ENCODE measurements around the gene NEBL.

The NEBL gene

DNA sequence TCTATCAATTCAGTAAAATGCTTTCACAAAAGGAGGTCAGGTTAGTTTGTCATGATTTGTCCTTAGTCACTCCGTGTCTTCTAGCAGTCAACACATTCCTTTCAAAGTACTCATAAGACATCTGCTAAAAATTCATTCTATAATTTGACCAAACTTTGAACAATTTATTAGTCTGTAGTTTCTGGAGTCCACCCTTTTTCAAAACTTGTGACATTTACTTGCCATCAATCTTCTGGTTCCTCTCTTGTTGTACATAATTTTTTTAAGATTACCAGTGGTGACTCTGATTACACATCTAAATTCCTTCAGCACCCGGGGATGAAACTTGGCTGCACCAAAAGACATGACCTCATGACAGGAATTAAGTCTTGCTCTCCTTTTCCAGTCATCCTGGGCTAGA is 130.1 kb downstream of the NEBL start:
- H3K4me1 ChIP-seq = peaks cover 0 to 26% (median 9%) of the 10 kb centered on the region in 4 donors
- peak in 1 of 2 donors; percentile 38 for DNase-seq
- H3K36me3 ChIP-seq = no peaks in the 10 kb centered on the region
- no peak overlapping the region for H3K4me3 ChIP-seq
- intact Hi-C loops (cut with DNase I; ENCODE audit: low total_unique reads) = no loop called here
- no peaks in the 10 kb centered on the region for H3K9me3 ChIP-seq
- TF ChIP-seq, protein P1, sequence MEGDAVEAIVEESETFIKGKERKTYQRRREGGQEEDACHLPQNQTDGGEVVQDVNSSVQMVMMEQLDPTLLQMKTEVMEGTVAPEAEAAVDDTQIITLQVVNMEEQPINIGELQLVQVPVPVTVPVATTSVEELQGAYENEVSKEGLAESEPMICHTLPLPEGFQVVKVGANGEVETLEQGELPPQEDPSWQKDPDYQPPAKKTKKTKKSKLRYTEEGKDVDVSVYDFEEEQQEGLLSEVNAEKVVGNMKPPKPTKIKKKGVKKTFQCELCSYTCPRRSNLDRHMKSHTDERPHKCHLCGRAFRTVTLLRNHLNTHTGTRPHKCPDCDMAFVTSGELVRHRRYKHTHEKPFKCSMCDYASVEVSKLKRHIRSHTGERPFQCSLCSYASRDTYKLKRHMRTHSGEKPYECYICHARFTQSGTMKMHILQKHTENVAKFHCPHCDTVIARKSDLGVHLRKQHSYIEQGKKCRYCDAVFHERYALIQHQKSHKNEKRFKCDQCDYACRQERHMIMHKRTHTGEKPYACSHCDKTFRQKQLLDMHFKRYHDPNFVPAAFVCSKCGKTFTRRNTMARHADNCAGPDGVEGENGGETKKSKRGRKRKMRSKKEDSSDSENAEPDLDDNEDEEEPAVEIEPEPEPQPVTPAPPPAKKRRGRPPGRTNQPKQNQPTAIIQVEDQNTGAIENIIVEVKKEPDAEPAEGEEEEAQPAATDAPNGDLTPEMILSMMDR (IDR thresholded peaks at IDR 0.05) = no peak
- H3K27me3 ChIP-seq = no peaks in the 10 kb centered on the region
- H3K27ac ChIP-seq = peak overlapping the region; percentile 23 to 33

DNA sequence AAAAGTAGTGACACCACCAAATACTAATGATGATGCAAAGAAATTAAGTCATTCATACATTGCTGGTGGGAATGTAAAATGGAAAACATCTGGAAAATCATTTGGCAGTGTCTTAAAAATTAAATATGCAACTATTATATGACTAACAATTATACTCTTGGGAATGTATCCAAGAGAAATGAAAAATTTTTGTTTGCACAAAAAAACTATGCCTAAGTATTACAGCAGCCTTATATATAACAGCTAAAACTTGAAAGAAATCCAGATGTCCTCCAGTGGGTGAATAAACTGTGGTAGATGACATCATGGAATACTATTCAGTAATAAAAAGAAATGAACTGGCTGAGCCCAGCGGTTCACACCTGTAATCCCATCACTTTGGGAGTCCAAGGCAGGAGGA is 132.0 kb downstream of the NEBL start:
- no peak for DNase-seq
- intact Hi-C loops (cut with DNase I; ENCODE audit: low total_unique reads) = no loop called here
- TF ChIP-seq, protein P1 (IDR thresholded peaks at IDR 0.05) = no peak
- peaks cover 0 to 38% (median 11%) of the 10 kb centered on the region in 4 donors for H3K4me1 ChIP-seq
- H3K27me3 ChIP-seq = no peaks in the 10 kb centered on the region
- H3K36me3 ChIP-seq = no peaks in the 10 kb centered on the region
- no peak overlapping the region for H3K27ac ChIP-seq
- H3K4me3 ChIP-seq = no peak overlapping the region
- no peaks in the 10 kb centered on the region for H3K9me3 ChIP-seq

DNA sequence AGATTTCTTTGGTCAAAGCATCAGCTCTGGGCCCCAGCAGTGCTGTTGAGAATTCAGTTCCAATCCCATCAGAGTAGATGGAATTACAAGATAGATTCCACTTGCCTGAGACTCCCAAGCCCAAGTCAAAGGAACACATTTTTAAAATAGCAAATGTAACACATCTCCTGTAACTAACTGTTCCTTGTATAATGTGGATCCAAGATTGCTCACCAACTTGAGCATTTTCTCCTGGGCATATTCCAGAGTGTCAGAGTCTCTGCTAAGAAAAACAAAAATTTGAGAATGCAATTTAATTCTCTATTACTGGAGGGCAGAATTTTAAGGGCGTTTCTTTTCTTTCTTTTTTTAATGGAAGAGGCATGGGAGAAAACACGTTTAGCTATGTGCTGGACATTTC is 136.7 kb downstream of the NEBL start:
- no peaks in the 10 kb centered on the region for H3K9me3 ChIP-seq
- peaks cover 0 to 16% (median 2%) of the 10 kb centered on the region in 4 donors for H3K4me1 ChIP-seq
- H3K36me3 ChIP-seq = no peaks in the 10 kb centered on the region
- TF ChIP-seq, protein P1 (IDR thresholded peaks at IDR 0.05) = no peak
- no peaks in the 10 kb centered on the region for H3K27me3 ChIP-seq
- intact Hi-C loops (cut with DNase I; ENCODE audit: low total_unique reads) = no loop called here
- no peak overlapping the region for H3K4me3 ChIP-seq
- DNase-seq = no peak
- peak overlapping the region; percentile 1 to 8 for H3K27ac ChIP-seq

DNA sequence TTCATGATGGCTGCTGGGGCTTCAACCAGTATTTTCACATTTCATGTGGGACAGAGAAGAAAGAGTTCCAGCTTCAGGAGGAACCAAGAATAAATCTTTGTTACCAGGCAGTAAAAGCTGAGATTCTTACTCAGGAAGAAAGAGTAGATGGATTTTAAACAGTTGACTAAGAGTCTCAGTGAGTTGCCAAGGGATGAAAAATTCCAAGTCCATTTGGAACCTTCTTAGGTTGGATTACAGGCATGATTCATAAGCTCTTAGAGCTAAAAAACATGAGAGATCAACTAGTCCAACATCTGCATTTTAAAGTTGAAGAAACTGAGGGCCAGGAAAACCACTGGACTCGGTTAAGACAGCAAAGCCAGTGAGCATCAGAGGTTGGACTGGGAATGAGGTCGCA is 148.6 kb downstream of the NEBL start:
- no peaks in the 10 kb centered on the region for H3K36me3 ChIP-seq
- TF ChIP-seq, protein P1 (IDR thresholded peaks at IDR 0.05) = no peak
- peak overlapping the region in 1 of 2 donors; percentile 42 for H3K27ac ChIP-seq
- H3K4me3 ChIP-seq = no peak overlapping the region
- no peaks in the 10 kb centered on the region for H3K27me3 ChIP-seq
- peaks cover 0 to 18% (median 0%) of the 10 kb centered on the region in 3 donors for H3K9me3 ChIP-seq
- intact Hi-C loops (cut with DNase I; ENCODE audit: low total_unique reads) = no loop called here
- H3K4me1 ChIP-seq = peaks cover 0 to 55% (median 12%) of the 10 kb centered on the region in 4 donors
- DNase-seq = no peak

DNA sequence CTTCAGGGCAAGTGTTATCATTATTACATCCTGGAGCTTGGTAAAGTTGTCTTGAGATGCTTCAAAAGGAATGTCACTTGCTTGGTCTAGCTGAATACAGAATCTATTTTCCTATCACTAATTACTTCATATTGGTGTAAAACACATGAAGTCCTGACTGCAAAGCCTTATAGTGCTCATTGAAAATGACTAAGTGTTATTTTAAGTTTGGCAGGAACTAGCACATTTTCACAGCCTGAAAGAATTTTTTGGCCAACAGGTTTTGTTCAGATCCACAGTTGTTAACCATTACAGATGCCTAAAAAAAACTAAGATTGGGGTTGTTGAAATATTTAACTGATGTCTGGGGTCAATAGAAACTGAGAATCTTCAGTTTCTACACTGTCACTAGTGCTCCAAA is 149.3 kb downstream of the NEBL start:
- TF ChIP-seq, protein P1 (IDR thresholded peaks at IDR 0.05) = no peak
- intact Hi-C loops (cut with DNase I; ENCODE audit: low total_unique reads) = no loop called here
- no peaks in the 10 kb centered on the region for H3K36me3 ChIP-seq
- H3K9me3 ChIP-seq = peaks cover 0 to 18% (median 0%) of the 10 kb centered on the region in 3 donors
- H3K4me1 ChIP-seq = peaks cover 0 to 63% (median 14%) of the 10 kb centered on the region in 4 donors
- no peak for DNase-seq
- peak overlapping the region in 1 of 2 donors; percentile 23 for H3K27ac ChIP-seq
- no peaks in the 10 kb centered on the region for H3K27me3 ChIP-seq
- H3K4me3 ChIP-seq = no peak overlapping the region

DNA sequence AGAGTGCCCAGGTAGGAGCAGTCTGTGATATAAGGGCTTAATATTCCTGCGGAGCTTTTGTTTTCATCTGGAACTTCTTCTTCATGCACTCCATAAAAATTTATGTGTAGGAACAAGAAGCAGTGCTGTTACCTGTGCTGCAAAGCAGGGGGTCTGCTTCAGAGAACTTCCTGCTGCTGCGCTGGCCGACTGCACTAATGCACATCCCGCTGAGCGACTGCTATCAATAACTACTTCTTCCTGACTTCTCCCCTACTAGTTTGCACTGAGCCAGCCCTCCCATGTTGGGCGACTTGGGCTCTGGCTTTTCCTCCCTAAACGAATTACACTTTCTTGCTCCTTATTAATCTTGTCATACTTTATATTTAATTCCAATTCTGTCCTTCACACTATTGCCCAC is 150.3 kb downstream of the NEBL start:
- peaks cover 0 to 18% (median 0%) of the 10 kb centered on the region in 3 donors for H3K9me3 ChIP-seq
- H3K36me3 ChIP-seq = no peaks in the 10 kb centered on the region
- no peak overlapping the region for H3K4me3 ChIP-seq
- peaks cover 0 to 70% (median 16%) of the 10 kb centered on the region in 4 donors for H3K4me1 ChIP-seq
- intact Hi-C loops (cut with DNase I; ENCODE audit: low total_unique reads) = no loop called here
- DNase-seq = no peak
- H3K27ac ChIP-seq = no peak overlapping the region
- H3K27me3 ChIP-seq = no peaks in the 10 kb centered on the region
- TF ChIP-seq, protein P1 (IDR thresholded peaks at IDR 0.05) = no peak
